IMR-90 (cell line): ENCODE measurements around the gene TAS2R8. TPM values are rescaled to one million over a fixed set of nuclear protein-coding genes. Genes with fewer than 3 reads are reported as not detected.

Source experiments
- ATAC-seq: fragments of 200-7000 bp; cut with Tn5 transposase; 2 replicates; pipeline ENCODE4 v1.9.1; 2020; ENCODE audit warnings: low read depth, mild to moderate bottlenecking, moderate library complexity
- BruUV-seq: library from RNA; stranded (reverse); fragments of 400-500 nt; replicated peaks from 2 replicates; lab custom pipeline; 2021; lab: Mats Ljungman, UMichigan
- CTCF ChIA-PET: fragments of 300-600 bp; formaldehyde crosslinking; extraction: SDS; loops from one replicate; lab custom pipeline; 2021; ENCODE audit warnings: antibody characterized with exemption; lab: Yijun Ruan, JAX
- POLR2A ChIA-PET: fragments of 300-600 bp; sonication (Branson Sonifier 250); formaldehyde crosslinking; loops from one replicate; lab custom pipeline; 2022; ENCODE audit warnings: antibody characterized with exemption; ENCODE audit not compliant: unreplicated experiment; lab: Charles Lee
- DNase-seq: peaks from one replicate; pipeline ENCODE4 v3.0.0; 2013
- H2AFZ ChIP-seq: replicated peaks from 2 replicates; pipeline ENCODE3; 2013; ENCODE audit warnings: low read length, mild to moderate bottlenecking; ENCODE audit not compliant: poor library complexity
- H2AK5ac ChIP-seq: 2 replicates; pipeline ENCODE4 v1.6.1; 2013; ENCODE audit warnings: low read depth, low read length, inconsistent platforms
- H2AK9ac ChIP-seq: replicated peaks from 2 replicates; pipeline ENCODE3; 2013; ENCODE audit warnings: mild to moderate bottlenecking, low read depth, low read length, moderate library complexity; ENCODE audit not compliant: poor library complexity
- H2BK120ac ChIP-seq: 2 replicates; pipeline ENCODE4 v1.6.1; 2013; ENCODE audit warnings: low read depth, low read length, inconsistent platforms
- H2BK15ac ChIP-seq: 3 replicates; pipeline ENCODE4 v1.6.1; 2013; ENCODE audit warnings: low read depth, low read length, inconsistent platforms
- H2BK20ac ChIP-seq: 2 replicates; pipeline ENCODE4 v1.6.1; 2013; ENCODE audit warnings: low read depth, mild to moderate bottlenecking, inconsistent platforms, low read length, moderate library complexity
- H2BK5ac ChIP-seq: 2 replicates; pipeline ENCODE4 v1.6.1; 2013; ENCODE audit warnings: mild to moderate bottlenecking, low read depth, low read length, inconsistent platforms; ENCODE audit not compliant: poor library complexity, severe bottlenecking
- H3K14ac ChIP-seq: replicated peaks from 2 replicates; pipeline ENCODE4 v1.6.1; 2013; ENCODE audit warnings: low read depth, low read length, inconsistent platforms
- H3K18ac ChIP-seq: 2 replicates; pipeline ENCODE4 v1.6.1; 2013; ENCODE audit warnings: low read depth, low read length, control low read depth
- H3K23ac ChIP-seq: 2 replicates; pipeline ENCODE4 v1.6.1; 2013; ENCODE audit warnings: low read depth, low read length, inconsistent platforms
- H3K27ac ChIP-seq: 2 replicates; pipeline ENCODE4 v1.5.1; 2013; ENCODE audit warnings: mild to moderate bottlenecking, control low read depth, low read length; ENCODE audit not compliant: insufficient read depth
- H3K27me3 ChIP-seq: 2 replicates; pipeline ENCODE4 v1.6.1; 2013; ENCODE audit warnings: low read length; ENCODE audit not compliant: control insufficient read depth, insufficient read depth
- H3K36me3 ChIP-seq: 2 replicates; pipeline ENCODE4 v1.6.1; 2013; ENCODE audit warnings: low read length, mixed read lengths; ENCODE audit not compliant: control insufficient read depth, insufficient read depth
- H3K4ac ChIP-seq: 2 replicates; pipeline ENCODE4 v1.6.1; 2013; ENCODE audit warnings: low read depth, low read length, inconsistent platforms
- H3K4me1 ChIP-seq: 2 replicates; pipeline ENCODE4 v1.6.1; 2013; ENCODE audit warnings: low read length, mixed read lengths; ENCODE audit not compliant: control insufficient read depth, insufficient read depth
- H3K4me2 ChIP-seq: 2 replicates; pipeline ENCODE4 v1.6.1; 2013; ENCODE audit warnings: low read depth, mild to moderate bottlenecking, control low read depth, low read length, moderate library complexity
- H3K4me3 ChIP-seq: 2 replicates; pipeline ENCODE4 v1.5.1; 2013; ENCODE audit warnings: low read depth, mild to moderate bottlenecking, control low read depth, low read length, moderate library complexity; ENCODE audit not compliant: insufficient read depth
- H3K56ac ChIP-seq: 2 replicates; pipeline ENCODE4 v1.6.1; 2013; ENCODE audit warnings: low read length, inconsistent platforms; ENCODE audit not compliant: insufficient read depth; ENCODE audit errors: extremely low read depth
- H3K79me1 ChIP-seq, 2 experiments: 2 replicates each; pipeline ENCODE4 v1.6.1; 2013; ENCODE audit warnings: low read length in 2 of 2, inconsistent platforms in 1 of 2, low read depth in 1 of 2
- H3K9ac ChIP-seq: 2 replicates; pipeline ENCODE4 v1.6.1; 2013; ENCODE audit warnings: low read depth, low read length, control low read depth
- H3K9me1 ChIP-seq: 2 replicates; pipeline ENCODE4 v1.6.1; 2013; ENCODE audit warnings: low read length, inconsistent platforms; ENCODE audit not compliant: insufficient read depth
- H3K9me3 ChIP-seq: 2 replicates; pipeline ENCODE4 v1.6.1; 2013; ENCODE audit warnings: low read length; ENCODE audit not compliant: control insufficient read depth, insufficient read depth
- H4K20me1 ChIP-seq: 2 replicates; pipeline ENCODE4 v1.6.1; 2013; ENCODE audit warnings: low read length, inconsistent platforms; ENCODE audit not compliant: insufficient read depth
- H4K5ac ChIP-seq: 2 replicates; pipeline ENCODE4 v1.6.1; 2013; ENCODE audit warnings: mild to moderate bottlenecking, low read depth, low read length, control low read depth
- H4K8ac ChIP-seq, 2 experiments: 2 replicates each; pipeline ENCODE4 v1.6.1; 2013; ENCODE audit warnings: low read depth in 2 of 2, low read length in 2 of 2, control low read depth in 1 of 2, inconsistent platforms in 1 of 2
- H4K91ac ChIP-seq: 2 replicates; pipeline ENCODE4 v1.6.1; 2013; ENCODE audit warnings: low read depth, low read length, inconsistent platforms; ENCODE audit not compliant: insufficient read depth
- MAFK ChIP-seq: IDR thresholded peaks from 2 replicates; pipeline ENCODE4 v1.6.1; 2012; ENCODE audit warnings: low read depth, low read length, improper control_type of control experiment
- MAZ ChIP-seq: IDR thresholded peaks from 2 replicates; pipeline ENCODE4 v1.6.1; 2012; ENCODE audit warnings: low read depth, mild to moderate bottlenecking, low read length, improper control_type of control experiment, moderate library complexity, borderline replicate concordance
- POLR2A ChIP-seq: IDR thresholded peaks from 2 replicates; pipeline ENCODE4 v1.6.1; 2012; ENCODE audit warnings: mild to moderate bottlenecking, low read depth, low read length
- WGBS, 2 experiments: methylation state at CpG; one replicate each; pipeline versions ENCODE4 v1.1.5 to v1.1.7; 2013; ENCODE audit warnings: missing lambda C conversion rate in 2 of 2; ENCODE audit not compliant: insufficient read length in 1 of 2; ENCODE audit errors: extremely low coverage in 2 of 2; 5-methylcytosine and 5-hydroxymethylcytosine counted together
- dilution Hi-C: fragments of 300-500 bp; cut with HindIII; formaldehyde crosslinking; loops from one replicate; pipeline ENCODE4 v1.14.3; 2018; ENCODE audit warnings: low sequenced_read_pairs; ENCODE audit not compliant: unreplicated experiment
- in situ Hi-C: fragments of 300-500 bp; cut with MboI; formaldehyde crosslinking; loops from 3 replicates; pipeline ENCODE4 v1.14.3; 2019; ENCODE audit warnings: low sequenced_read_pairs, inconsistent platforms, mixed read lengths
- intact Hi-C: fragments of 100-400 bp; cut with micrococcal nuclease; formaldehyde crosslinking; loops from 2 replicates; pipeline ENCODE4 v1.10.0; 2022
- polyA plus RNA-seq, 3 experiments: library from polyadenylated mRNA; depleted of rRNA; stranded (reverse); fragments of >200 nt; gene quantifications; 2 replicates each; pipeline ENCODE4 v1.2.3, GENCODE V29; 2012; ENCODE audit warnings: low replicate concordance in 1 of 3
- total RNA-seq: library from RNA; depleted of rRNA; stranded (reverse); fragments of >200 nt; gene quantifications from 2 replicates; pipeline ENCODE4 v1.2.3, GENCODE V29; 2012

TAS2R8 gene
- total and polyA plus RNA-seq, 2 of the 4 experiments (the other 2 are of a cell fraction), result not detected

DNA sequence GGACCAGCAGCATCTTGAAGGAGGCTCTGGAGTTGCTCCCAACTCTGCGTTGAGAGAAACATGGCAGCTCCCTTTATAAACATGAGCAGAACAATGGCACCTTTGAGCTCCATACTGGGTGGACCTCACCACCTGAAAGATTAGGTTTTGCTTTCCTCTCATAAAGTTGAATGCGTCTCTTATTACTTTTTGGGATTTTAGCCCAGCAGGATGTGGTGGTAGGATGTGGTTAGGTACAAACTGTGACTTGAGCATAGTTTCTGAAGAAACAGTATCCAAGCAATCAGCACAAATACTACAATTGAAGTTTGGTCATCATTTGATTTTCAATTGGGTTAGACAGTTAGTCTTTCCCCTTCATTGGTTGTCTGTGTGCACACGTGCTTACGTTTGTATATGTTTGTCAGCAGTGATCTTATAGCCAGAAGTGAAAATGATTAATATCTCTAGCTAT, 42.4 kb upstream of the TAS2R8 start, which contains the start of gene PRR4:
Gene PRR4 (minus strand): TSS at position 51 of the 454 bp plus-strand sequence. CDS start 38 bp downstream, at position 13.
- no peak within 1 kb of the TSS for H3K4me3 ChIP-seq
- H4K5ac ChIP-seq, result no peak within 1 kb of the TSS
- no peak for DNase-seq
- no peaks in the 10 kb centered on the region for H3K27me3 ChIP-seq
- in situ Hi-C loops, result no loop called here
- H3K14ac ChIP-seq, result no peak within 1 kb of the TSS
- no TSS peak for BruUV-seq
- no peak within 1 kb of the TSS for H3K18ac ChIP-seq
- H3K4ac ChIP-seq, result no peak within 1 kb of the TSS
- TF ChIP-seq MAFK (no peak), MAZ (no peak), POLR2A (no peak)
- H3K36me3 ChIP-seq, result no peaks in the 10 kb centered on the region
- no peak within 1 kb of the TSS for H4K91ac ChIP-seq
- ChIA-PET CTCF (interaction anchor here (1.5 kb wide), 1 partner anchor 14 kb away, joined by 3 read pairs; no protein-coding TSS in a partner anchor), POLR2A (no interaction called here)
- no peak within 1 kb of the TSS for H3K23ac ChIP-seq
- H2BK120ac ChIP-seq, result no peak within 1 kb of the TSS
- no peak within 1 kb of the TSS for H3K56ac ChIP-seq
- intact Hi-C loops, result no loop called here
- H2AK5ac ChIP-seq, result no peak within 1 kb of the TSS
- ATAC-seq, result no peak
- H3K79me1 ChIP-seq, result 0 out of 4 replicates have a peak, but pooled peaks cover 0 to 6% of the 10 kb centered on the region in 2 experiments
- H2BK5ac ChIP-seq, result no peak within 1 kb of the TSS
- no peaks in the 10 kb centered on the region for H3K9me3 ChIP-seq
- no peak within 1 kb of the TSS for H3K9ac ChIP-seq
- H2BK15ac ChIP-seq, result no peak within 1 kb of the TSS
- no peak within 1 kb of the TSS for H2BK20ac ChIP-seq
- no peak within 1 kb of the TSS for H2AFZ ChIP-seq
- dilution Hi-C loops, result no loop called here
- no peaks in the 10 kb centered on the region for H4K20me1 ChIP-seq
- no CpG with 5 or more reads among the region's 4 CpGs for WGBS, 2 experiments
- no peaks in the 10 kb centered on the region for H3K4me1 ChIP-seq
- H3K27ac ChIP-seq, result no peak within 1 kb of the TSS
- H3K9me1 ChIP-seq, result peaks cover 7% of the 10 kb centered on the region; the same call in 1 of the 2 replicates
- H2AK9ac ChIP-seq, result no peak within 1 kb of the TSS
- H3K4me2 ChIP-seq, result no peak within 1 kb of the TSS
- H4K8ac ChIP-seq, result no peak within 1 kb of the TSS
